C4-2B (cell line): ENCODE data around the gene PKD2L2.
"Not testable (repeated sequence)": the region's sequence is repeated elsewhere in the genome, so short reads cannot be mapped to it uniquely, and the experiment has no call there.

Experiments
- ZFX ChIP-seq: fragments of 450-650 bp; IDR thresholded peaks from 2 replicates; pipeline ENCODE4 v1.6.1; 2017
- TF ChIP-seq, protein P1 (sequence below): fragments of 450-650 bp; conservative IDR thresholded peaks from 2 replicates; pipeline ENCODE4 v1.5.1; 2017; ENCODE audit warnings: mild to moderate bottlenecking

DNA sequence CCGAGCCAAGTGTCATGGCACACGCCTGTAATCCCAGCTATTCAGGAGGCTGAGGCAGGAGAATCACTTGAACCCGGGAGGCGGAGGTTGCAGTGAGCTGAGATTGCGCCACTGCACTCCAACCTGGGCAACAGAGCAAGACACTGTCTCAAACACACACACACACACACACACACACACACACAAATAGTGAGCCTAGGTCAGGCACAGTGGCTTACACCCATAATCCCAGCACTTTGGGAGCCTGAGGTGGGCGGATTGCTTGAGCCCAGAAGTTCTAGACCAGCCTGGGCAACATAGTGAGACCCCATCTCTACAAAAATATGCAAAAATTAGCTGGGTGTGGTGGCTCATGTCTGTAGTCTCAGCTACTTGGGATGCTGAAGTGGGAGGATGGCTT, 25.6 kb upstream of the PKD2L2 start:
- TF ChIP-seq, protein P1, sequence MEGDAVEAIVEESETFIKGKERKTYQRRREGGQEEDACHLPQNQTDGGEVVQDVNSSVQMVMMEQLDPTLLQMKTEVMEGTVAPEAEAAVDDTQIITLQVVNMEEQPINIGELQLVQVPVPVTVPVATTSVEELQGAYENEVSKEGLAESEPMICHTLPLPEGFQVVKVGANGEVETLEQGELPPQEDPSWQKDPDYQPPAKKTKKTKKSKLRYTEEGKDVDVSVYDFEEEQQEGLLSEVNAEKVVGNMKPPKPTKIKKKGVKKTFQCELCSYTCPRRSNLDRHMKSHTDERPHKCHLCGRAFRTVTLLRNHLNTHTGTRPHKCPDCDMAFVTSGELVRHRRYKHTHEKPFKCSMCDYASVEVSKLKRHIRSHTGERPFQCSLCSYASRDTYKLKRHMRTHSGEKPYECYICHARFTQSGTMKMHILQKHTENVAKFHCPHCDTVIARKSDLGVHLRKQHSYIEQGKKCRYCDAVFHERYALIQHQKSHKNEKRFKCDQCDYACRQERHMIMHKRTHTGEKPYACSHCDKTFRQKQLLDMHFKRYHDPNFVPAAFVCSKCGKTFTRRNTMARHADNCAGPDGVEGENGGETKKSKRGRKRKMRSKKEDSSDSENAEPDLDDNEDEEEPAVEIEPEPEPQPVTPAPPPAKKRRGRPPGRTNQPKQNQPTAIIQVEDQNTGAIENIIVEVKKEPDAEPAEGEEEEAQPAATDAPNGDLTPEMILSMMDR = not testable (repeated sequence)
- TF ChIP-seq ZFX = not testable (repeated sequence)
